Vagina (tissue), 2 donors: Measurements from ENCODE around the gene AGPS.

ENCODE experiments used
- POLR2A ChIP-seq, 2 donors: fragments of 450-650 bp; IDR thresholded peaks; one replicate each; pipeline ENCODE4 v1.6.1; 2017; ENCODE audit warnings: antibody characterized with exemption in 2 of 2, mild to moderate bottlenecking in 2 of 2, moderate library complexity in 2 of 2
- POLR2AphosphoS5 ChIP-seq, 2 donors: sonication (generic); formaldehyde crosslinking; IDR thresholded peaks; one replicate each; pipeline ENCODE4 v1.9.0; 2017; ENCODE audit warnings: antibody characterized with exemption in 2 of 2, mild to moderate bottlenecking in 2 of 2, low read depth in 1 of 2; ENCODE audit not compliant: insufficient read depth in 1 of 2

DNA sequence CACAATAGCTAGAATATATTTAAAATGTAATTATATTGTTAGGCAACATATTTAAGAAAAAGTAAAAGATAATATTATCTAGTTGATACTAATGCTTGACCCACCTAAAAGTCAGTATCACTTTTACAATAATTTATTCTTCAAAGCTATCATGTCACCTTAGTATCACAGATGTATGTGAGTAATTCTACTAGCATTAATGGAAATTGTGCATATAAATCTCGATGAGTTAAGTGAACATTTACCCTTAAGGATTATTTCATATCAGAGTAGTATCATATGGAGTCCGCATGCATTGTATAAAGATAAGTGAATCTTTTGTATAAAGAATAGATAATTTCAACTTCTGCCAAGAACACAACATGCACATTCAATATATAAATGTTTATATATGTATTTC lies 103.4 kb downstream of the AGPS start:
- TF ChIP-seq POLR2A (IDR thresholded peaks at IDR 0.05) = no peak
- TF ChIP-seq POLR2AphosphoS5 (IDR thresholded peaks at IDR 0.05; ENCODE audit: insufficient read depth in 1 of 2, low read depth in 1 of 2) = no peak
